GM12878 (cell line): ENCODE measurements around the gene PHACTR1. TPM values are rescaled to one million over a fixed set of nuclear protein-coding genes. Genes with fewer than 3 reads are reported as not detected.

Source experiments
- ATAC-seq: fragments of 200-7000 bp; cut with Tn5 transposase; 3 replicates; pipeline ENCODE4 v1.9.1; 2020; ENCODE audit warnings: mild to moderate bottlenecking, moderate library complexity
- BruUV-seq: library from RNA; stranded (reverse); fragments of 400-500 nt; replicated peaks from 2 replicates; lab custom pipeline; 2021; lab: Mats Ljungman, UMichigan
- CTCF ChIA-PET: fragments of 300-600 bp; sonication (Branson Sonifier 250); formaldehyde crosslinking; extraction: SDS; loops from one replicate; lab custom pipeline; 2021; ENCODE audit warnings: inconsistent platforms; lab: Yijun Ruan, JAX
- POLR2A ChIA-PET: fragments of 350-600 bp; formaldehyde crosslinking; extraction: SDS; loops from one replicate; lab custom pipeline; 2021; ENCODE audit warnings: inconsistent platforms; lab: Charles Lee
- RAD21 ChIA-PET: fragments of 300-600 bp; sonication (Branson Sonifier 250); formaldehyde crosslinking; loops from one replicate; lab custom pipeline; 2023; ENCODE audit warnings: antibody characterized with exemption; ENCODE audit not compliant: unreplicated experiment; lab: Charles Lee
- SMC1A ChIA-PET: fragments of 300-600 bp; sonication (Branson Sonifier 250); formaldehyde crosslinking; loops from one replicate; lab custom pipeline; 2023; ENCODE audit not compliant: unreplicated experiment, uncharacterized antibody; lab: Charles Lee
- DNase-seq: peaks from one replicate; pipeline ENCODE4 v3.0.0-alpha.2; 2011; ENCODE audit warnings: low read depth, low spot score
- FAIRE-seq: peaks from 3 replicates; lab custom pipeline; 2011; peaks lifted over from hg19 to GRCh38; lab: Jason Lieb, UNC
- H2AFZ ChIP-seq: 2 replicates; pipeline ENCODE4 v1.6.0; 2011; ENCODE audit warnings: low read depth, low read length, control low read depth; ENCODE audit not compliant: control insufficient read depth
- H3K27ac ChIP-seq: 2 replicates; pipeline ENCODE4 v1.5.1; 2011; ENCODE audit warnings: control low read depth; ENCODE audit not compliant: control insufficient read depth, insufficient read depth
- H3K27me3 ChIP-seq, 2 experiments: replicated peaks in 1 of 2; 2 replicates each; pipeline versions ENCODE4 v1.6.0 to v1.6.1; 2011; ENCODE audit warnings: low read length in 1 of 2; ENCODE audit not compliant: control insufficient read depth in 2 of 2, insufficient read depth in 2 of 2
- H3K36me3 ChIP-seq, 2 experiments: 2 replicates each; pipeline ENCODE4 v1.5.1; 2011; ENCODE audit warnings: low read length in 1 of 2; ENCODE audit not compliant: control insufficient read depth in 2 of 2, insufficient read depth in 2 of 2
- H3K4me1 ChIP-seq: 2 replicates; pipeline ENCODE4 v1.6.1; 2011; ENCODE audit warnings: mild to moderate bottlenecking, low read length, moderate library complexity, mixed read lengths; ENCODE audit not compliant: control insufficient read depth, insufficient read depth
- H3K4me2 ChIP-seq: 2 replicates; pipeline ENCODE4 v1.6.0; 2011; ENCODE audit warnings: control low read depth; ENCODE audit not compliant: control insufficient read depth, insufficient read depth
- H3K4me3 ChIP-seq: fragments of 200-600 bp; sonication (generic); 2 replicates; pipeline ENCODE4 v1.5.1; 2016
- H3K79me2 ChIP-seq: 2 replicates; pipeline ENCODE4 v1.6.0; 2011; ENCODE audit warnings: low read length; ENCODE audit not compliant: control insufficient read depth, insufficient read depth
- H3K9ac ChIP-seq: 2 replicates; pipeline ENCODE4 v1.8.0; 2011; ENCODE audit warnings: low read length, control low read depth, mixed read lengths; ENCODE audit not compliant: control insufficient read depth, insufficient read depth
- H3K9me3 ChIP-seq: replicated peaks from 3 replicates; pipeline ENCODE4 v1.5.1; 2011; ENCODE audit warnings: mild to moderate bottlenecking, low read length; ENCODE audit not compliant: control insufficient read depth, insufficient read depth
- H4K20me1 ChIP-seq: 2 replicates; pipeline ENCODE4 v1.6.0; 2011; ENCODE audit not compliant: control insufficient read depth, insufficient read depth
- BCLAF1 ChIP-seq: fragments of 450-650 bp; IDR thresholded peaks from 2 replicates; pipeline ENCODE4 v1.6.1; 2017; ENCODE audit warnings: antibody characterized with exemption, mild to moderate bottlenecking, moderate library complexity
- CEBPB ChIP-seq, 2 experiments: fragments of 150-350 bp in 1 of 2; IDR thresholded peaks; 2 replicates each; pipeline ENCODE4 v1.6.1; 2012 to 2014; ENCODE audit warnings: low read depth in 2 of 2, low read length in 2 of 2, borderline replicate concordance in 1 of 2, inconsistent platforms in 1 of 2
- CHD4 ChIP-seq: fragments of 200-600 bp; sonication (generic); IDR thresholded peaks from 2 replicates; pipeline ENCODE4 v1.6.1; 2016; ENCODE audit warnings: mild to moderate bottlenecking
- CTCF ChIP-seq, 3 experiments: IDR thresholded peaks in 2 of 3; conservative IDR thresholded peaks in 1 of 3; 2 replicates each; pipeline ENCODE4 v1.5.1; 2011; ENCODE audit warnings: low read depth in 3 of 3, low read length in 3 of 3, mild to moderate bottlenecking in 3 of 3, control low read depth in 2 of 3, moderate library complexity in 2 of 3, inconsistent platforms in 1 of 3, mixed read lengths in 1 of 3; ENCODE audit not compliant: control insufficient read depth in 2 of 3, insufficient read depth in 1 of 3; ENCODE audit errors: extremely low read depth in 1 of 3
- E2F8 ChIP-seq: fragments of 450-650 bp; IDR thresholded peaks from 2 replicates; pipeline ENCODE4 v1.6.1; 2018; ENCODE audit warnings: mild to moderate bottlenecking, low read depth, moderate library complexity; ENCODE audit not compliant: partially characterized antibody
- MLLT1 ChIP-seq: fragments of 450-650 bp; IDR thresholded peaks from 2 replicates; pipeline ENCODE4 v1.6.1; 2016; ENCODE audit warnings: mild to moderate bottlenecking
- PAX8 ChIP-seq: fragments of 450-650 bp; IDR thresholded peaks from 2 replicates; pipeline ENCODE4 v1.6.1; 2017; ENCODE audit warnings: mild to moderate bottlenecking, moderate library complexity
- PBX3 ChIP-seq: IDR thresholded peaks from 2 replicates; pipeline ENCODE4 v1.6.1; 2011; ENCODE audit warnings: mild to moderate bottlenecking, low read depth, low read length, moderate library complexity; ENCODE audit not compliant: insufficient replicate concordance
- SMC3 ChIP-seq: IDR thresholded peaks from 2 replicates; pipeline ENCODE4 v1.6.1; 2011; ENCODE audit warnings: low read length, improper control_type of control experiment, borderline replicate concordance
- ZBED1 ChIP-seq: IDR thresholded peaks from 2 replicates; pipeline ENCODE4 v1.6.1; 2016; ENCODE audit warnings: borderline replicate concordance
- WGBS: methylation state at CpG from one replicate; pipeline ENCODE4 v1.1.6; 2016; ENCODE audit warnings: low lambda C conversion rate; ENCODE audit not compliant: insufficient replicate concordance, insufficient coverage; ENCODE audit errors: missing lambda C conversion rate; 5-methylcytosine and 5-hydroxymethylcytosine counted together
- in situ Hi-C: fragments of 300-500 bp; cut with MboI; formaldehyde crosslinking; loops from 9 replicates; pipeline ENCODE4 v1.14.3; 2018; ENCODE audit warnings: mixed read lengths
- intact Hi-C: fragments of 100-400 bp; cut with micrococcal nuclease; formaldehyde crosslinking; loops from one replicate; pipeline ENCODE4 v1.14.2; 2022; ENCODE audit not compliant: unreplicated experiment
- polyA plus RNA-seq, 11 experiments: library from polyadenylated mRNA; depleted of rRNA in 4 of 11; unstranded in 6 of 11; stranded (reverse) in 5 of 11; fragments of >200 nt; fragmentation: Nextera tagmentation in 4 of 11; fragmentation: Illumina TruSeq in 1 of 11; extraction: Ambion mirVana in 4 of 11; extraction: Trizol in 1 of 11; gene quantifications; 1 replicate in 1 of 11; 2 replicates in 10 of 11; pipeline versions ENCODE4 v1.2.1 to v1.2.3, GENCODE V29; 2011 to 2016; ENCODE audit warnings: inconsistent platforms in 2 of 11, missing spikeins in 2 of 11, low read depth in 1 of 11
- total RNA-seq, 4 experiments: library from RNA; depleted of rRNA in 3 of 4; stranded (reverse); fragments of >200 nt in 3 of 4; fragmentation: Illumina TruSeq in 1 of 4; extraction: Trizol in 1 of 4; gene quantifications; 2 replicates each; pipeline versions ENCODE4 v1.2.1 to v1.2.3, GENCODE V29; 2013 to 2021

Gene PHACTR1
- total and polyA plus RNA-seq, 10 of the 15 experiments (the other 5 are each of a cell fraction or from before 2014, with no cell fraction given): 34.2 to 94.6 (median 62.3) TPM

- H3K36me3 ChIP-seq: no peaks in the 10 kb centered on the region
- H2AFZ ChIP-seq: no peak overlapping the region
- WGBS: 26% methylated on average over 4 of the region's 4 CpGs
- H3K27me3 ChIP-seq: no peaks in the 10 kb centered on the region; a peak in 1 of 4 replicates
- intact Hi-C loops (no loop called here), in situ Hi-C loops (no loop called here)
- ChIA-PET SMC1A (interaction anchor here (1.0 to 1.1 kb wide), 2 partner anchors 28 to 156 kb away, joined by 3 to 4 read pairs; no protein-coding TSS in a partner anchor), RAD21 (no interaction called here), POLR2A (no interaction called here), CTCF (no interaction called here)
- ATAC-seq: no peak
- no peak for DNase-seq
- FAIRE-seq: no peak
- H3K4me2 ChIP-seq: no peak overlapping the region
- no peak overlapping the region for H3K27ac ChIP-seq
- no peaks in the 10 kb centered on the region for H3K4me1 ChIP-seq
- no peaks in the 10 kb centered on the region for H3K79me2 ChIP-seq
- H3K4me3 ChIP-seq: no peak overlapping the region
- no peaks in the 10 kb centered on the region for H3K9me3 ChIP-seq
- H3K9ac ChIP-seq: no peak overlapping the region
- no TSS peak for BruUV-seq
- H4K20me1 ChIP-seq: no peaks in the 10 kb centered on the region
- TF ChIP-seq E2F8 (no peak), SMC3 (no peak), CEBPB (IDR thresholded peaks at IDR 0.05; ENCODE audit: borderline replicate concordance in 1 of 2, low read depth in 2 of 2, low read length in 2 of 2) (no peak), PBX3 (no peak), CHD4 (no peak), PAX8 (no peak), MLLT1 (no peak), BCLAF1 (no peak), CTCF (IDR thresholded peaks at IDR 0.05 in 2 of 3, conservative IDR thresholded peaks at IDR 0.05 in 1 of 3; ENCODE audit: control insufficient read depth in 2 of 3, extremely low read depth in 1 of 3, insufficient read depth in 1 of 3, low read depth in 3 of 3, low read length in 3 of 3) (no peak), ZBED1 (no peak)
Measured at GRCh38 chr6:12865671-12866181, 149.2 kb downstream of the PHACTR1 start.
